HuH-7.5 (cell line): ENCODE results near the gene C9orf72.
"Not testable (repeated sequence)": the region's sequence is repeated elsewhere in the genome, so short reads cannot be mapped to it uniquely, and the experiment has no call there.

Experiments used
- DNase-seq: peaks from one replicate; pipeline ENCODE4 v3.0.0; 2011; ENCODE audit warnings: low spot score

C9orf72 gene

DNA sequence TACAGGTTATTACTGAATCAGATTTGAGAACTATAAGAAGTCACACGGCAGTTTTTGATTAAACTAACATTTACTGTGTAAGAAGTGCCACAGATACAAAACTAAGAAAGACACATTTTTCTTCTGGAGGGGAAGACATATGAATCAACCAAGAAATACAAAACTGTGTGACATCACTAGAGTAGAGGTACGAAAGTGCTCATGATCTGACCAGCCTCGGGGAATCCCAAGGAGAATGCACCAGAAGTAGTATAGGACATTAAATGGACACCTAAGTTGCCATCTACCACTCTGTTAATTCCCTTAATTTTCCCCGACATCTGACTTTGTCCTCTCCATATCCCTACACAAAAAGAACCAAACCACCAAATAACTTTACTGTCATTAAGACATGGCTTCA is 54.5 kb downstream of the C9orf72 start:
- no peak for DNase-seq

DNA sequence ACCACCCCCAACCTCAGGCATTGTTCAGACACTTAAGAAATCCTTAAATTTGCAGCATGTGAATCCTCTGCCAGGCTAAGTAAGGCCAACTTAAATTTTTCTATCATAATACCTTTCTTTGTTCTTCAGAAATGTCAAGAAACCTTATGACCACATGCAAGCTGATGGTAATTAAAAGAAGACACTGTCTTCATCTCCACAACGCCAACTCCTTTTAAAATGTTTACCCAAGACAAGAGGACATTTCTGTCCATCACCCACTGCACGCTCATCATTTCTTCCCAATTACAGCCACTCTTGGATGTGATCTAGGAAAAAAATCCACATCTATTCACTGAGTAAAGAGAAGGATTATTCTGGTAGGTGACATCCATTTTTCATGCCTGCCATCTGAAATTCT is 55.3 kb downstream of the C9orf72 start:
- DNase-seq, result no peak

DNA sequence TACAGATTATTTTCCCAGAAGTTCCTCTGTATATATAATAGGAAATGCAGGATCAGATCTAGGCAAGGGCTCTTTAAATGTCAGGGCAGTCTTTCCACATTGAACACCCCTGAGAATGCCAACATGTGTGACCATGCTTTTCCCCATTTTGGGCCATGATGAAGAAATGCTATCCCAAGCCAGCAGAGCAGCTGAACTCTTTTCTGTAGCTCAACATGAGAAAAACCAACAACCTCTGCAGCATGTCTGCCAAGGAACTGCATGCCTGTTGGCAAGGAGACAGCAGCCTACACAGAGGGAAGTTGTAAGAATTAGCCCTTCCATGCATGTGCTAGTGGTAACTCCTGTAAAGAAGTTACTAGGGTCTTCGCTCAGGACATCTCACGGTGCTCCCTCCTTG is 58.7 kb downstream of the C9orf72 start:
- no peak for DNase-seq

DNA sequence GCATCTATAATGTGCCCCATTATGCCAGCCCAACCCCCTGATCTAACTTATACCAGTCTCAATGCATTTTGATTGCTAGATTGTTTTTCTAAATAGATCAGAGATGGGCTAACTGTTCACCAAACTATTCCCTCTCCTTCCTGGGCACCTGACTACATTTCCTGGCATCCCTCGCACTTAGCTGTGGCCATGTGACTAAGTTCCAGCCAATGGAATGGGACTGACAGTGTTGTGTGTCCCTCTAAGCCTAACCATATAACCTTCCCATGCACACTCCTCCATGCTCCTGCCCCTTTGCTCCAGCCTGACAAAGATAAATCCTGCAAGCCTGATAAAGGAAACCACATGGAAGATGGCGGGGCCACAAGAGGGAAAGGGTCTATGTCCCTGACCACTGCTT is 61.5 kb downstream of the C9orf72 start:
- DNase-seq, result no peak

DNA sequence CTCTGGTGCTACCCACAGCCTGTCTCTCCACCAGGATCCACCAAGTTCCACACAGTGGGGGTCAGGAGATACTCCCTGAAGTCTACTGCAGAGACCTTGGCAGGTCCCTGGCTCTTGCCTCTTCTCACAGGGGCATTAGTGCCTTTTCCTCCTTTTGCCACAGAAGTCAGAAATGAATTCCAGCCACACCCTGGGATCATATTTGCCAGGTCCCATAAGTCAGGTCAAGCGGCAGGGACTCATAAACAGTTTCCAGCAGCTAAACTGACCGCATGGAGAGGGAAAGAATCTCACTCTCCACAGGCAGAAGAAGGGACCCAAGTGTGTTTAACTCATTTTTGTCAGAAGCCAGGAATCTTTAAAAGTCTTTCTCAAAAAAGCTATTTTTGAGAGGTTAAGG is 62.5 kb downstream of the C9orf72 start:
- no peak for DNase-seq

DNA sequence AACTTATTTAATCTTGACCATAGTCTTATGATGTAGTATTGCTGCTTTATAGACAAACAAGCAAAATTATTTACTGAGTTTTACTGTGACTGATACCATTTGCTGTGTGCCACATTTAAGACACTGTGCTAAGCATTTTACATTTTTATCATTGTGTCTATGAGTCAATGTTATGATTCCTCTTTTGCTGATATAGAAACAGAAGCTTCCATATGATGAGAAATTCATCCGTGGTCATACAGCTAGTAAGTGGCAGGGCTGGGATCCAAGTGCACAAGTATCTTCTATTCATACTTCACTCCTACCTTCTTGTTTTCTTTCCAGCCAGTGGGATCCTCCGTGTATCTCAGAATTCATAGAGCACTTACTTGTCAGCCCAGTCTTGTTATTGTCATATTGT is 66.3 kb downstream of the C9orf72 start:
- no peak for DNase-seq

DNA sequence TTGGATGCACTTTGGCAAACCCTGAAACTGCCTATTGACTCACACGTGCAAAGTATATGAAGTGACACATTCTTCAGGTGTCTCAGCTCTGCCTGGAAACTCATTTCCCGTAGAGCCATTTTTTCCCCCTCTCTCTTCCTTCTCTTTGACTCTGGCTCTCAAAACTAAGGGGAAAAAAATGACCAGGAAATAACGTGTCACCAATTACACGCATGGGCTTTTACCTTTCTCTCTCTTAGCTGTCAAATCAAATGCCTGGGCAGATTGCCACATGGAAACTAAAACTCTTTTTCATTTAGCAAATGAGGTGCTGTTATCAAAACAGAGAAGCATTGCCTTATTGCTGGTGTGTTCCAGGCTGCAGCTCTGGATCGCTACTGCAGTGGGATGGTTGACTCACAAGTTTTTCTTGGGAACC is 67.5 kb downstream of the C9orf72 start:
- no peak for DNase-seq

DNA sequence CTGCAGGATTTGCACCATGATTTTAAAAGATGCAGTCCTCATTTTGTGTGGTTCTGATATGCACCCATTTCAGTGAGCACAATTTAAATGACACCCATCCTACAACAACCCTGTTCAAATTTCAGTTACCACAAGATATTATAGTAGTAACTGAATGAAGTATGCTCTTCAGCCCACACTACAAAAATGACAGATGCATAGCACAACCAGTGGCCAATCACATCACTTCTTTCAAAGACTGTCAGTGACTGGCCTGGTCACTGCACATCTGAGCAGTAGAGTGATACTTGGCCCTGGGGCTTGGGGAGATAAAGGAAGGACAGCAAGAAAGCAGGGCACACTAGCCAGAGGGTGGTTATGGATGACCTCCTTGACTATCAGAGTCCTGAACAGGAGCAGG is 69.0 kb downstream of the C9orf72 start:
- DNase-seq, result no peak

DNA sequence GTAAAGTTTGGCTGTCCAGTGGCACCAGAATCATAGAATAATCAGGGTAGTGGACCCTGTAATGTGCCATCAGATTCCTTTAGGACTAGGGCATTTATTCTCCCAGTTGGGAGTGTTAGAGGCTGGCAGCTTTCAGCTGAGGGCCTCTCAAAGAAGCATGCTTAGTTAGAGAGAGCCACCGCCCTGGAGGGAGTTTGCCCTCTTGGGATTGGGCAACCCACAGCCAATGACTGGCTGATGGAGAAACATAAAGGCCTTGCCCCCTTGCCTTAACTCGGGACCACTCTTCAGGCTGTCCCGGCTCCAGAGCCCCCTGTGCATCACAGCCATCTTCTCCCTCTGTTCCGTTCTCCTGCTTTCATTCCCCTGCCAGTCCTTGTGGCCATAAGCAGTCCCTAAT is 69.7 kb downstream of the C9orf72 start:
- no peak for DNase-seq

DNA sequence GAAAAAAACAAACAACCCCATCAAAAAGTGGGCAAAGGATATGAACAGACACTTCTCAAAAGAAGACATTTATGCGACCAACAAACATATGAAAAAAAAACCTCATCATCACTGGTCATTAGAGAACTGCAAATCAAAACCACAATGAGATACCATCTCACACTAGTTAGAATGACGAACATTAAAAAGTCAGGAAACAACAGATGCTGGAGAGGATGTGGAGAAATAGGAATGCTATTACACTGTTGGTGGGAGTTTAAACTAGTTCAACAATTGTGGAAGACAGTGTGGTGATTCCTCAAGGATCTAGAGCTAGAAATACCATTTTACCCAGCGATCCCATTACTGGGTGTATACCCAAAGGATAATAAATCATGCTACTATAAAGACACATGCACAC is 72.4 kb downstream of the C9orf72 start:
- DNase-seq, result not testable (repeated sequence)

DNA sequence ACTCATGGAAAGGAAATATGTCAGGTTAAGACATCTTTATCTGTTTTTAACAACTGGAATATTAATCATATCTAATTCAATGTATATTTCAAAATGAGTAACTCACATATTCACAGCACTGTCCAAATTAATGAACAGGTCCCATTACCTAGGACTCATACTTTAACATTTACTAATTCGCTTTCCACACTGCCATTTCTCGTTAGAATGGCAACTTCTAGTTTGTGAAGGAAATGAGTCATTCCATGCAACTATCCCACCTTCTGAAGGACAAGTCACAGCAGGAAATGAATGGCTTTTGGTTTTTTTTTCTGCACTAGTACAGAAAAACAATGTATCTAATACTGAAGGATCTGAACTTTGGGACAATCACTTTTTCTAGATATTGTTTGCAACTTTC is 73.8 kb downstream of the C9orf72 start:
- no peak for DNase-seq

DNA sequence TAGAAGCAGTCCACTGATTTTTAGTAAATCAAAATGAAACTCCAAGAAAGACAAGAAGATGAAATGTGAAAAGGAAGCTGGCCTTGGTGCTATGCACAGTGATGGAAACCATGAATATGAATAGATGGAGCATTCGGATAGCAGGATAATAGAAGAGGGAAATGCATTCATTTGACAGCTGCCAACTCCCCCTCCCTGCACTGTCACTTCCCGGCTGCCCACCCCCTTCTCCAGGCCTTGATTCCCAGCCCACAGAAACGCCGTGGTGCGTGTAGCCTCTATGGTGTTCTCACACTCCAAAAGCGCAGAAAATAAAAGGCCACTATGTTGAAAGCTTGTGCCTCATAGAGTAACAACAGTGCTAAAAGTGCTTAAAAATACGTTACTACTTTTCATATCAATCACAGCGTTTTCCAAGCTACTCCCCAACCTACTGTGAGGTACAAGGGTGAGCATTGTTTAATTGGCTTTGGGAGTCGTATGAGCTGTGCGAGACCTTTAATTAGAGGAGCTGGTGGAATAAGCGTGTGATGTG is 75.3 kb downstream of the C9orf72 start:
- DNase-seq, result no peak
